ENCODE data around the gene LY6G6F.
A peak's percentile ranks its signal among the peaks of the same experiment; 100 is the strongest.

Gene LY6G6F

DNA sequence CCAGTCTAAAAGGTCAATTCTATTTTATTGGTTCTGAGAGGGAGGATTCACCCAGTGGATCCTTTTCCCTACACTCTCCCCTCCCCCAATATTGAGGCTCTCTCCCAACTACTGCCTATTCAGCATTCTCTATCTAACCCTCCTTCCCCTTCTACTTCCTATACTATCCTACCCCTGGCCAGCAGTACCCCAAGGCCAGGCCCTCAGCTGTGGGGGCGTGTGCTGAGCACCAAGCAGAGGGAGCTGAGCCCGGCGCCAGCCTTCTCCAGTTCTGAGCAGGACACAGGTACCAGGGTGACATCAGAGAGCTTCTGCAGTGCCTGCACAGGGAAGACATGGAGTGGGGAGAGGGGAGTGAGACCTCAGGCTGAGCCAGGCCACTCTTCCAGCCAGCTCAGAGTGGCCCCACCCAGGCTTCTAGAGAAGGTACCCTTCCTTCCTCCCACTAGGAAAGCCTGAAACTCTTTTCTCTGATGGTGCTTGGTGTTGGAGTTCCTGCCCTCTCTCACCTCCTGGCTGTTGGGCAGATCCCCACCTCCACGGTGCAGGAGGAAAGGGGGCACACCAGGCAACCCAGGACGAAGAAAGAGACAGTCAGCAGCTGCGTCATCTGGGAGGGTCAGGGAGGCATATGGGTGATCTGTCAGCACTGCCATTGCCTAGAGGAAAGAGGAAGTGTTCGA lies 20.5 kb downstream of the LY6G6F start:
- DNase-seq, result no peak

DNA sequence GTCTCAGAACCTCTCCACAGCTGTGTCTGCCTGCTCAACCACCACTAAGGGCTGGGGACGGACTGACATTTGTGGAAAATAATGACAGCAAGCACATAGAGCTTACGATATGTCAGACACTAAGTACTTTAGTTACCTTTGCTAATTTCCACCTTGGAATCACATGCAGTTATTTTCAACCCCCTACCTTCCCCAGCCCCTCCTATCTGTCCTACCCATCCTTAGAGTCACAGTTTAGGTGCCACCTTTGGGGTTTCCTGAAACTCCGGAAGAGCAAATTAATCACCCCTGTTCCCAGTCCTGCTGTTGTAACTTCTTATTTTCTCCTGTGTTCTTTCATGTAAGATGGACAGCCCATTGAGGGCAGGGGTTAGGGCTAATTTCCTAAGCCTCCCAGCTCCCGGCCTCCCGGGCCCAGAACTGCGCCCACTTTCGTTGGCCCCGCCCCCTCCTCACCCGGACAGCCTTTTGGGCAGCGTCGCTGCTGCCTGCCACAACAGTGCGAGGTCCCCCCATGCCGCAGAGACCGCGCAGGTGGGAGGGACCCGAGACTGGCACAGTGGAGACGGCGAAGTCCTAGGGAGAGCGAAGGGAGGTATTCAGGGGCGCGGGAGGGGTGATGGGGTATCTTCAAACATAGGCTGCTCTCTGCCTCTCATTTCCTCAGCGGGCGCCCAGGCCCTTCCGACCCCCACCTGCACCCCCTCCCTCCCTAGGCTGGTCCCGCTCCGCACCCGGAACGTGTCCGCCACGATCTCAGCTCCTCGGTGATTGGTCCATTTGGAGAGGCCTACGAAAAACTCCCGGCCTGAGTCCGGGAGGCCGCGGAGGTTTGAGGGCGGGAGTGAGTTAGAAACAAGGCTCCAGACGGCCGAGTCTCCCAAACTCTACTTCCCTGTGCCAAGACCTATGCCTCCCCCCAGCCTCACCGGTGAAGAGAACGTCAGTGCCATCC lies 21.3 kb downstream of the LY6G6F start:
- DNase-seq, result no peak

DNA sequence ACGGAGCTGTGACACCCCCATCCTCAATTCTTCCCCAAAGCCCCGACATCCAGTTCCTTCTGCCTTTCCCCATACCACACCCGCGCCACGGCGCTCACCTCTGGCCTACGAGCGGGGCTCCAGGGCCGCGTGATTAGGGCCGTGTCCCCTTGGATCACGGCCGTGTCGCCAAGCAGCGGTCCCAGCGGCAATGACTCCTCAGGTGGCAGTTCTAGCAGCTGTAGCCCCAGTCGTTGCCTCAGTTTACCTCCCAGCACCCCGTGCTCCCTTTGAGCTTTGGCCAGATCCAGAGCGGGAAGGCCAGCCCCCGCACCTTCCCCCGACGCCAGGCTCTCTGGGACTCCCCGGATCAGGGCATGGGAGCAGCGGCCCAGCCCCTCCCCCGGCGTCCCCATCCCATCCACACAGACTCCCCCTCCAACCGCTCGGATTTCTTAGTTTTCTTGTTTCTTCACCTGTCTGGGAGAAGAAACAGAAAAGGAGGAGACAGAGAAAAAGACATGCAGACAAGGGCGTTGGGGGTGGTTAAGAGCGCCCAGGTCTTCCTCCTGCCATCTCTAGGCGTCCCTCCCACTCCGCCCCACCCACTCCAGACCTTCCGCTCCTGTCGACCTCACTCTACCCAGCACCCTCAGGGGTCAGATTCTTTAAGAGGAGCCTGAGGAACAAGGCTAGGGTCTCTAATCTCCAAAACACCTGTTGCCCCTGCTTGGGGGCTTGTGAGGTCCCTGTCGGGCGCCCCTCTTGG lies 22.3 kb downstream of the LY6G6F start, which contains the start of gene DDAH2:
DDAH2 (minus strand) TSS at position 533 of the 748 bp plus-strand sequence; CDS start at position 395, 138 bp downstream.
- DNase-seq, result no peak

DNA sequence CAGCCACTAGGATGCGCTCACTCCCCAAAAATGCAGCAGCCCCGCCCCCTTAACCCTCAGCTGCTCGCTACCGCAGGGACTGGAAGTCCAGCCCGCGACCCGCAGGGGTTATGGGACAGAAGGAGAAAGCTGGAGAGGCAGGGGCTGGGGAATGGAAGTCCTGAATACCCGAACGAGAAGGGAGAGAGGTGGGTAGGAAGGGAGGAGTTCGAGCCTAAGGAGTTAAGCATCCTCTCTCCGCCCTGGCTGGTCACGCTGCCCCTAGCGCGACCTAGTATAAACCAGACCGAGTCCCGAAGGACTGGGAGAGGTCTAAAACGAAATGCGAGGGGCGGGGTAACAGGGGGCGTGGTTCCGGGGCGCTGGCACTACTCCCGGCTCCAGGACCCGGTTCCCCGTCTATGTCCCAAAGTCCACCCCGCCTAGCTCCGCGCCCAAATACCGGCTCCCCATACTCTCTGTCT lies 22.9 kb downstream of the LY6G6F start:
- peak in 2 of 3 experiments; percentile 14 to 68 for DNase-seq

DNA sequence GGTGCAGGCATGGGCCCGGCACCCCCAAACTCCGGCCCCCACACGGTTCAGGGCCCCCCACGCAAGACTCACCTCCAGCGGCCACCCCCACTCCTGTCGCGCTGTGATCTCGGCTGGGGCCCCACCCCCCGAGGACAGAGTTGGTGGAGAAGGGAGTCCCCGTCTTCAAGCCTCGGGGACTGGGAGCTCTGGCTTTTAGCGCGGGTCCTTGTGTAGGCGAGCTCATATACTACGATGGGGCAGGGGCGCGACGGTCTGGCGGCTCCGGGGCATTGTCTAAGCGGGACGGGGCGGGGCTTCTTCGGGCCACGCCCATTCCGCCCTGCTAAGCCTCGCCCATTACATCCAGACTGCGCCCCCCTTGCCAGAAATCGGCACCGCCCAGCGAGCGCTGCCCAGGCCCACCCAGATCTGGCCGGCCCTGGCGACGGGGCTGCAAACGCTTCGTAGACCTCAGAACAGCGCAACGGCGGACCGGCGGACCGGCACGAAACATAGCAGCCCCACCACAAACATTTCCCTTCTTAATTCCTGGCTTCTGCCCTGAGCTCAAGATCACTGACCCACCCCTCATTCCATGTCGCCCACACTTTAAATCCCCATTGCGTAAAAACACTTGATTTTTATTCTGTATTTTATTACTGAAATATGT lies 23.4 kb downstream of the LY6G6F start:
- peak in 1 of 3 experiments; percentile 62 for DNase-seq

DNA sequence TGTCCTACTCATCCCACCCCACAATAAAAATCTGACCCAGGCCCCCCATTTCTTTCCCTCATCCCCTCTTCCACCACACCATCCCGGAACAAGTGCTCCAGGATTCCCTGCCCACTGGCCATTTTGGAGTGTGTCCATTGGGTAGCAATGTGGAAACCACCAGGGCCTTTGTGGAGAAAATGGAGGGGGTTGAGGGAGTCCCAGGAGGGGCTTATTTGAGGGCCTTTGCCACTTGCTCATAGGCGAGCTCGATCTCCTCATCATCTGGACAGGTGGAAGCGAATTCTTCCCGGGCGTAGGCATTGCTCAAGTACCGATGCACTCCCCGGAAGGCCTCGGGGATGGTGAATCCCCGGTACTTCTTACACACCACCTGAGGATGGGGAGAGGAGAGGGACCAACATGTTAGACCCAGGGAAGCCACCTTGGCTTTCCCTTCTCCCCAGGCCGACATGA lies 24.0 kb downstream of the LY6G6F start:
- DNase-seq, result peak in 1 of 3 experiments; percentile 23

DNA sequence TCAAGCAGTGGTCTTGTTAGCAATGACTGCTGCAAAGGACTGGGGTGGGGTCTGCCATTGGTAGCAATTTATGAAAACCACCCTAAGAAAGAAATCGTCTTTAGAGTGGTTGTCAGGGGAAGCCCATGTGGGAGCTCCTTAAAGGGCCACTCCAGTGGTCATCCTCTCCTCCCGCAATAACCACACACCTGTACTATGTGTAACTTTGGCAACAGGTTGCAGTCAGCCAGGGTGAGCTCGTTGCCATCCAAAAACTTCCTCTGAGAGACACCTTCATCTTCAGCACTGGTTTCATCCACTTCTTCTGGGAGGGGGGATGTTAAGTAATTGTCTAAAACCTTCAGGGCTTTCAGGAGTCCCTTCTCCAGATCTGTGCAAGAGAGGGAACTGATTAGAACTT lies 25.4 kb downstream of the LY6G6F start:
- peak in 1 of 3 experiments; percentile 10 for DNase-seq

DNA sequence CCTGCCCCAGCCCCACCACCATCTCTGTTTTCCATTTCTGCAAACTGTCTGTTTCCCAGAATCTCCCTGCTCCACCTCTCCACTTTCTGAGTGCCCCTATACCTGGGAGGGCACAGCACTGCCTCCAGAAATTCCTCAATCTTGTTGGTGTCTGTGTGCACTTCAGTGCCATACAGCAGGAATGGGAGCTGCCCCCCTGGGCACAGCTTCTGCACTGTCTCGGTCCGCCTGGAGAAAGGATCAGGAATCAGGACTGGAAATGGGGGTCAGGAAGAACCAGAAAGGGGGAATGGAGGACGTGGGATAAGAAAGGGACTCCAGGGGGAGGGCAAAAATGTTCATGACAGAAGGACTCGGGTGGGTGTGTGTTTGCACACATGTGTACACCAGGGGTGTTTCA lies 27.1 kb downstream of the LY6G6F start:
- DNase-seq, result peak in 1 of 3 experiments; percentile 12

DNA sequence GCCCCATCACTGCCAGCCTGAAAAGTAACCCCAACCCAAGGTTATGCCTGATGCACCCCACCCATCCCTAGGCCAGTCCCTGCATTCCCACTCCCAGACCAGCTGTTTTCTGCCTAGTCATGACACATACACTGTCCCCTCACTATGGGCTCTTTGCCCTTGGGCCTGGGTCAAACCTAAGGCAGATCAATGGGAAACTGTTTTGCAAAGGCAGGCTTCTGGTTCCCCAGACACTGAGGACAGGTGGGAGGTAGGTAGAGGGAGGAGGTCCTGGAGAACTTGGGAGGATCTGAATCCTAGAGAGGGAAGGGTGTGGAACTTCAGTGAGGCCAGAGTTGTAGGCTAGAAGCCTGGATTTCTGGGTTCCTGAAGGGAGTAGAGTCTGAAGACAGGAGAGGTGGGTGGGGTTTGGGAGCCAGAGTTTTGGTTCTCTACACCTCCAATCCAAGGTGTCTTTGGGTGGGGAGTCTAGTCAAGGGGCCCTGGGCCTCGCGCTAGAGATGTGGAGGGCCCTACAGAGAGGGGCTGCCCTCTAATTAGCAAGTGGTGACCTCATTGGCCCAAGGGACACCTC lies 27.7 kb downstream of the LY6G6F start:
- no peak for DNase-seq

DNA sequence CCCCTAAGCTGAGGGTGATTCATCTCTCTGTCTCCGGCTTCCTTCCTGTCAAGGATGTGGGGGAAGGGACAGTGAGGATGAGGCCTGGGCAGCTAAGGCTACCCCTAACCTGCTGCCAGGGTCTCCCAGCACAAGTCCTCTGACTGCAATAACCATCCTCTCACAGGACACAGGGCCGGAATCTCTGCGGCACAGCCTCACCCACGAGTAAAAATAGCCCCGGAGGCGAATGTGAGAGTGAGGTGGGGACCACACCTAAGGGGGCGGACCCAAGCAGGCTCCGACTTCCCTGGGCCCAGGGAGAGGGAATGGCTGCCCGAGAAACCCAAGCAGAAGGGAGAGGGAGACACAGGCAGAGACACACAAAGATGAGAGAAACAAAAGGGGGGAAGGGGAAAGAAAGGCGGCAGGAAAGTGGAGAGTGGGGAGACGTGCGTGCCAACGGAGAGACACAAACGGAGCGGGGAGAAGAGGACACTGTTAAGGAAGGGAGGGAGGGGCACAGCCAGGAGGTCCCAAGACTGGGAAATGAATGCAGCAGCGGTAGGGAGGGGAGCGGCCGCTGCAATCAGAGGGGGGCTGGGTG lies 28.2 kb downstream of the LY6G6F start:
- DNase-seq, result peak; percentile 8 to 47 (median 35)

DNA sequence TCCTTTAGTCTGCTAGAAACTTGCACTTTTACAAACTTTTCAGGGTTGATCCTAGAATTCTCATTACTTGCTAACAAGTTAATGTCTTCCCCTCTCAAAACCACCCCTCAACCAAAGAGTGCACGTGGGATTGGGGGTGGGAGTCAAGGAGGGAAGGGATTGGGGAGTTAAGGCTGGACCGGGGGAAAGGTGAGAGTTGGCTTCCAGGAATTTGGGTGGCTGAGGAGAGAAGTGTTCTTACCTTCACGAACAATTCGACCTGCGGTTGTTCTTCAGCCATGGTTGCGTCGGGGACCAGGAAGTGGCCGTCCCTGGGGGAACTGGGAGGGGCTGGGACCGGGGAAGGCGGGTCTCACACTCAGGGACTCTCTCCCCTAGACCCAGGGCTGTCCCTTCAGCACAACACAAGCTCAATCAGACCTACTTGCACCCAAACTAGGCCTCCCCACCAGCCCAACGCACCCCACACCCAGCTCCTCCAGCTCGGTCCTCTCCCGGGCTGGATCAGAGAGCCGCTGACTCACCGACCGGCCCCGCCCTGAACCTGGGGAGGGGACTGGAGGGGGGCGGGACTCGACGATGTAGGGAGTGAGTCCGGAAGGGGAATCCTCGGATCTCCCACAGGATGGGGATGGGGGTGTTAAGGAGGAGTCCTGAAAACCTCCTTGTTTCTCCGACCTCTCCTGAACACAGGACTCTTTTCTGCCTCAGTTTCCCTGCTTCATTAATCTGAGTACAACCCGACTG lies 29.5 kb downstream of the LY6G6F start, which contains the start of gene CLIC1:
CLIC1 (minus strand) TSS at position 510 of the 747 bp plus-strand sequence; CDS start at position 280, 230 bp downstream.
- peak; percentile 72 to 89 (median 77) for DNase-seq

DNA sequence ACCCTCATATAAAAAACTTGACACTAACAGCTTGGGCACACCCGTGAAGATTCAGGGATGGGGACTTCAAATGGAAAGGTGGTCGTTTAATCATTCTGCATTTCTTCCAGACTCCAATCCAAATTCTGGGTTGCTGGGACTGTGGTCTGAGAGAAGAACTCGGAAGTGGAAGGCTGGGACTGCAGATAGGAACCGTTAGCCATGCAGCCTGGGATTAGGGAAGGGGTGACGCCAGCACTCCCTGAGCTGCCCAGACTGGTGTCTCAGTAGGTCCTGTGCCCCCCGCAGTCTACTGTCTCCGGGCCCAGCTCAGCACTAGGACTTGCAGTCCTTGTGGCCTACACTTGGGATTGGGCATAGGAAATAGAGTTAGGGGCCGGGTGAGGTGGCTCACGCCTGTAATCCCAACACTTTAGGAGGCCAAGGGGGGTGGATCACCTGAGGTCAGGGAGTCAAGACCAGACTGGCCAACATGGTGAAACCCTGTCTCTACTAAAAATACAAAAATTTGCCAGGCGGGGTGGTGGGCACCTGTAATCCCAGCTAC lies 30.2 kb downstream of the LY6G6F start:
- DNase-seq, result no peak

DNA sequence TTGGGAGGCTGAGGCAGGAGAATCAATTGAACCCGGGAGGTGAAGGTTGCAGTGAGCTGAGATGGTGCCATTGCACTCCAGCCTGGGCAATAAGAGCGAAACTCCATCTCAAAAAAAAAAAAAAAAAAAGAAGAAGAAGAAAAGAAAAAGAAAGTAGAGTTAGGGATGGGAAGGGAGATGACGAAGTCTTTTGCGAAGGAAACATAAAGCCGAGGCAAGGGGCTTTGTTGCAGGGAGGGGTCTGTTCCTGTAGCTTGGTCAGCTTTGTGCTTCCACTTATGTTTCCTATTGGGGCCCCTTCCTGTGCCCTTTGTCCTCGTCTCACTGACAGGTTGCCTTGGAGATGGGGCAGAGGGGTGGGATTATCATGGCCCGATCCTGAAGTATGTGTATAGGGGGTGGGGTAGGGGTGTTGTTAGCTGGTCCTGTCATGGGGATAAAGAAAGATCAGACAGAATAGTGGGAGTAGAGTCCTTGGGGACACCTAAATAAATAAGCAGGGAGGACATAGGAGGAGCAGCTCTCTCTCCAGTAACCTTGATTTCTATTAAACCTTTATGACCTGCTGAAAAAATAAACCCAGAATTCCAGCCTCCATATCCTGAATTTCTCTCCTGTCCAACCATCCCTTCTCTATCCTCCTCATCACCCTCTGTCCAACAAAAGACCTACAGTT lies 30.8 kb downstream of the LY6G6F start:
- DNase-seq, result peak in 2 of 3 experiments; percentile 47 to 82

DNA sequence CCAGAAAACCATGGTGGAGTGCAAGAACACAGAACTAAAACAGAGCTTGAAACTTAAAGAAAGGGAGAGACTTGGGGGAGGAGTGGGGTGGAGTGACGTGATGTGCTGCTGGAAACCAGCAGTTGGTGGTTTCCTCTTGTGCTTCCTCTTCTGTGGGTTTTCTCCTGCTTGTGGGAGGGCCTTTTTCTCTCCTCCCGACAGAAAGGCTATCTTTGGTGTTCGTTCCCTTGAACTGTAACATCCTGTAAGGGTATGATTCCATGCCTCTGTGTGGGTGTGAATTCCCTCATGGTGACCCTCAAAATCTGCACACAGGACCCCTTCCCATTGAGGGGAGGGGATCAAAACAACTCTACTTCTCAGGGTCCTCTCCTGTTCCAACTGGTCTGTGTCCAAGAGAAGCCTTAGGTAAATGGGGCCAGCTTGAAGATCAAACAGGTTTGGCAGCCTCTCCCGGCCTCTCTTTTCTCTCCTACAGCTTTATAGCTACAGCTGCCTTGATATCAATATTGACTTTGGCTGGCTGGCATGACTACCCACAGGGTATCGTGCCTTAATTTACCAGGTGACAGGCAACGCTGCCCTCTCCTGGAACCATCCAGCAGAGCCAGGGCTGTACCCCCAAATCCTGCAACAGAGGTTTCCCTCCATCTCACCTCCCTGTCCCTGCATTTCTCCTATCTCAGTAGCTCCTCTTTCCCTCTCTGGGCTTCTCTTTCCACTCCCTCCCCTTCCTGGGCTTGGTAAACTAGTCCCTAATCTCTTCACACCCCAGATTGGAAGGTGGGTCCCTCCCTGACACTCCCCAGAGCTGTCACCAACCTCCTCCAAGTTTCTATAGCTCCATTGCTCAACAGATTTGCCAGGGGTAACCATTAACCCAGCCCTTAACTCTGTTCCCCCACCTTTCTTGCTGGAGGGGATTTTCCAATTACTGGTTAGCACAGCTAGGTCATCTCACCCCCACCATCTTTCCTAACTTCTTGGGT lies 31.6 kb downstream of the LY6G6F start:
- DNase-seq, result peak; percentile 10 to 92 (median 84)

DNA sequence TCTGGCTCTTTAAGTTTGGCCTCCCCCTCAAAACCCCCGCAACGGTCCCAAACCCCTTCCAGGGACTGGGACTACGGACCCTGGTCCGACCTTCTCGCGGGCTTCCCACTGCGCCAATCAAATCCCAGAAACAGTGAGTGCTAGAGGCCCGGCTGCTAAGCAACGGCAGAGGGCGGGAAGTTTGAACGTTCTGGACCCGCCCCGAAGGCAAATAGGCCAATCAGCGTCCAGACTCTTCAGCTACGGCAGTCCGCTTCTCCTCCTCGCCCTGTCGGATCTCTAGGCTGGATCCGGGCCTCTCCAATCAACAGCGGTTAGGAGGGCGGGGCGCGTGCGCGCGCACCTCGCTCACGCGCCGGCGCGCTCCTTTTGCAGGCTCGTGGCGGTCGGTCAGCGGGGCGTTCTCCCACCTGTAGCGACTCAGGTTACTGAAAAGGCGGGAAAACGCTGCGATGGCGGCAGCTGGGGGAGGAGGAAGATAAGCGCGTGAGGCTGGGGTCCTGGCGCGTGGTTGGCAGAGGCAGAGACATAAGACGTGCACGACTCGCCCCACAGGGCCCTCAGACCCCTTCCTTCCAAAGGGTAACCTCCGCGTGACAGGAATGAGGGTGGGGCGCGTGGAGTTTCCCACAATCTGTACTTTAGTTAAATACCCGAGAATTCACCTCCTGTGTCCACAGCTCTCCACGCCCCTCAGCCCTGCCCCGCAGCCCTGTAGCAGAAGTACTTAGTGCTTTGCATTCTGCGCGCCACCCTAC lies 33.2 kb downstream of the LY6G6F start, which contains the start of gene MSH5:
MSH5 (plus strand) TSS at position 367 of the 758 bp plus-strand sequence. CDS start 462 bp downstream, outside the sequence.
- peak; percentile 99 to 100 (median 99) for DNase-seq

DNA sequence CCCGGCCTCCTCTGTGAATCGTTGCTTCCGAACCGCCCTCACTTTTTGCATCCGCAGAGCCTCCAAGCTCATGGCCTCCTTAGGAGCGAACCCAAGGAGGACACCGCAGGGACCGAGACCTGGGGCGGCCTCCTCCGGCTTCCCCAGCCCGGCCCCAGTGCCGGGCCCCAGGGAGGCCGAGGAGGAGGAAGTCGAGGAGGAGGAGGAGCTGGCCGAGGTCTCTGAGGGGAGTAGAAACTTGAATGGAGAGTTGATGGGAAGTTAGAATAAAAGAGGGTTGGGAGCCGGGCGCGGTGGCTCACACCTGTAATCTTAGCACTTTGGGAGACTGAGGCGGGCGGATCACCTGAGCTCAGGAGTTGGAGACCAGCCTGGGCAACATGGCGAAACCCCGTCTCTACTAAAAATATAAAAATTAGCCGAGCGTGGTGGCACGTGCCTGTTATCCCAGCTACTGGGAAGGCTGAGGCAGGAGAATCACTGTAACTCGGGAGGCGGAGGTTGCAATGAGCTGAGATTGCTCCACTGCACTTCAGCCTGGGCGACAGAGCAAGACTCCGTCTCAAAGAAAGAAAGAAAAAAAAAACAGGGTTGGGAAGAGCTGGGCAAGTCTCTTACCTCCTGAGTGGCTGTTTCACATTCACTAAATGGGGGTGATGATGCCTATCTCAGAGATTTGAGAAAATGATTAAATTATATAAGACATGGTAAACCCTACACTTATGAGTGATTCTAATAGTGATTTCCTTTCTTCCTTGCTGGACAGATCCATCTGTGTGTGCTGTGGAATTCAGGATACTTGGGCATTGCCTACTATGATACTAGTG lies 33.9 kb downstream of the LY6G6F start:
- peak in 1 of 3 experiments; percentile 52 for DNase-seq

All from NCI-H1417 (cell line).